Memory B cell (primary cell): ENCODE data around the gene BOC.

Experiments used
- ATAC-seq: fragments of 150-1000 bp; cut with Tn5 transposase; 2 replicates; pipeline ENCODE4 v1.10.0; 2021; ENCODE audit warnings: low read depth, mild to moderate bottlenecking, moderate library complexity
- DNase-seq, 2 donors: peaks; one replicate each; pipeline ENCODE4 v3.0.0; 2022; ENCODE audit warnings: low spot score in 2 of 2
- H3K27ac Mint-ChIP-seq: one replicate; pipeline ENCODE4 v1.8.0; 2022; ENCODE audit warnings: mild to moderate bottlenecking, moderate library complexity, mixed read lengths
- H3K27me3 Mint-ChIP-seq: one replicate; pipeline ENCODE4 v1.8.0; 2022; ENCODE audit warnings: mixed read lengths
- H3K36me3 Mint-ChIP-seq: one replicate; pipeline ENCODE4 v1.8.0; 2022; ENCODE audit warnings: mild to moderate bottlenecking, mixed read lengths
- H3K4me1 Mint-ChIP-seq: one replicate; pipeline ENCODE4 v1.8.0; 2022; ENCODE audit warnings: mixed read lengths
- H3K4me3 Mint-ChIP-seq: one replicate; pipeline ENCODE4 v1.8.0; 2022; ENCODE audit warnings: mild to moderate bottlenecking, moderate library complexity, mixed read lengths
- H3K9me3 Mint-ChIP-seq: one replicate; pipeline ENCODE4 v1.8.0; 2022; ENCODE audit warnings: mixed read lengths

BOC gene

DNA sequence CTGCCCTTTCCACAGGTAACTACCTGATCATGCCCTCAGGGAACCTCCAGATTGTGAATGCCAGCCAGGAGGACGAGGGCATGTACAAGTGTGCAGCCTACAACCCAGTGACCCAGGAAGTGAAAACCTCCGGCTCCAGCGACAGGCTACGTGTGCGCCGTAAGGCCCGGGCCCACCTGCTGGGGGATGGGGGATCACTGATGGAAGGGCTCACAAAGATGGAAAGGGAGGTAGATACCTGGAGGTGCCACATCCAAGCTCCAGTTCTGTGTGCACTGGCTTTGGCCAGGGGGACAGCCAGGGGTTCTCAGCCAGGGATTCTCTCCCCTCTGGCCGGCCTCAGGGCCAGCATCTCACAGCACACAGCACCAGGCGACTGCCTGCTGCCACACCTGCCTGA, 59.4 kb downstream of the BOC start:
- no peak overlapping the region for H3K4me3 Mint-ChIP-seq
- H3K36me3 Mint-ChIP-seq: no peaks in the 10 kb centered on the region
- no peaks in the 10 kb centered on the region for H3K27me3 Mint-ChIP-seq
- no peak for ATAC-seq
- H3K27ac Mint-ChIP-seq: no peak overlapping the region
- DNase-seq: no peak
- H3K9me3 Mint-ChIP-seq: no peaks in the 10 kb centered on the region
- peaks cover 2% of the 10 kb centered on the region for H3K4me1 Mint-ChIP-seq

DNA sequence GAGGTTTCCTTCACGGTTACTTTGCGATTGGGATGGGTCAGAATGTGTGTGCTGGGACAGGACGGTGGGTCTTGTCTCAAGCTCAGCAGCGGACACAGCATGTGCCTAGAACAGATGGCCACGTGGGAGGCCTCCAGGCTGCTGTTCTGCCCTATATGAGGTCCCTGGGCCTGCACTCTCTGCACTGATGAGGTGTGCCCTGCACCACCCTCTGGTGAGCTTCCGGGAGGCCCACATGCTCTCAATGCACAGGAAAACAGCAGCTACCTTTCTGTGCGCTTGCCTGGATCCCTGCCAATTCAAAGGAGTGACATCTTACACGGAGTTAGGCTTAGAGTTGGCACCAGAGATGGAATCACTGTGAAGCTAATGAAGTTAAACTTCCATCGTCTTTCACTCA, 59.8 kb downstream of the BOC start:
- no peak overlapping the region for H3K4me3 Mint-ChIP-seq
- peaks cover 6% of the 10 kb centered on the region for H3K4me1 Mint-ChIP-seq
- H3K36me3 Mint-ChIP-seq: no peaks in the 10 kb centered on the region
- no peaks in the 10 kb centered on the region for H3K9me3 Mint-ChIP-seq
- no peak overlapping the region for H3K27ac Mint-ChIP-seq
- DNase-seq (no peak), ATAC-seq (no peak)
- H3K27me3 Mint-ChIP-seq: no peaks in the 10 kb centered on the region

DNA sequence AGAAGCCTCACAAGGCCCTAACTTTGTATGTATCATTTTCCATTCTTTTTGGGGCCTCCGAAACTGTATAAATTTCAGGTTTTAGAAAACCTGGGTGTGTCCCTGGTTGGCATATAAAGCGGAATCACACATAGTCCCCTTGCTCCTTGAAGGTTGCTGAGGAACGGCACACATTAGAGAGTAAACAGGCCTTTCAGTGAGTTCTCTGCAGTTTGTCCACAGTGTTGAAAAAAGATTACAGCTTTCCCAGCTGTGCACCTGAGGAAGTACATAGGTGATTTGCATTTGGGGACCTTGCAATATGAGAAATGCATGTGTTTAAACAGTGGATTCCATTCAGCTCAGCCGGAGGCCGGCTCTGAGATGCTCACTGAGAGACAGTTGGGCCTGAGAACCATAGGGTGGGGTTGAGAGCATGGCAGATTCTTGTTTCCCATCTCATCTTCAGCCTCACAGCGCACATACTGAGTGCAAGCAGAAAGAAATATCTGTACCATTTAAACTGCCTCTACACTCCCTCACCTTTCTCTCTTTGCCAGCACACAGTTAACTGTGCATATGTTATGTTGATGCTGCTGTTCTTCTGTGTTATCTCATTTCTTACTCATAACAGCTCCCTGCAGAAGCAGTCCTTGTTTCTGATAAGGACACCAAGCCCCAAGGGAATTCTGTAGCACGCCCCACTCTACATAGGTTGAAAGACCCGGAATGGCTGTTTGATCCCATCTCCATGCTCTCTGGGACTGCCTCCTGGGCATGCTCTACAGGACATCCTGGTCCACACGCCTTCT, 60.4 kb downstream of the BOC start:
- ATAC-seq (no peak), DNase-seq (no peak)
- Mint-ChIP-seq H3K36me3 (no peaks in the 10 kb centered on the region), H3K4me3 (no peak overlapping the region), H3K27me3 (no peaks in the 10 kb centered on the region), H3K9me3 (no peaks in the 10 kb centered on the region), H3K27ac (no peak overlapping the region), H3K4me1 (peaks cover 7% of the 10 kb centered on the region)

GRCh38 chr3:113272385-113272779, 61.0 kb downstream of the BOC start:
- Mint-ChIP-seq H3K4me3 (no peak overlapping the region), H3K27ac (no peak overlapping the region), H3K27me3 (no peaks in the 10 kb centered on the region), H3K9me3 (no peaks in the 10 kb centered on the region), H3K4me1 (peaks cover 11% of the 10 kb centered on the region), H3K36me3 (no peaks in the 10 kb centered on the region)
- DNase-seq: no peak
- no peak for ATAC-seq

DNA sequence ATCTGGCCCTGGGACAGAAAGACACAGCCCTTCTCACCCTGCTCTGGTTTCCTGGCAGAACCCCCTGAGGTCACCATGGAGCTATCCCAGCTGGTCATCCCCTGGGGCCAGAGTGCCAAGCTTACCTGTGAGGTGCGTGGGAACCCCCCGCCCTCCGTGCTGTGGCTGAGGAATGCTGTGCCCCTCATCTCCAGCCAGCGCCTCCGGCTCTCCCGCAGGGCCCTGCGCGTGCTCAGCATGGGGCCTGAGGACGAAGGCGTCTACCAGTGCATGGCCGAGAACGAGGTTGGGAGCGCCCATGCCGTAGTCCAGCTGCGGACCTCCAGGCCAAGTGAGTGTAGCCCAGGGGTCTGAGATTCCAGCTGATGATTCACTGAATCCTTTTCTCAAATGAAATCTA, 61.7 kb downstream of the BOC start:
- H3K9me3 Mint-ChIP-seq: no peaks in the 10 kb centered on the region
- H3K4me3 Mint-ChIP-seq: no peak overlapping the region
- H3K27ac Mint-ChIP-seq: no peak overlapping the region
- H3K27me3 Mint-ChIP-seq: no peaks in the 10 kb centered on the region
- ATAC-seq: no peak
- peaks cover 17% of the 10 kb centered on the region for H3K4me1 Mint-ChIP-seq
- DNase-seq: no peak
- no peaks in the 10 kb centered on the region for H3K36me3 Mint-ChIP-seq

- H3K36me3 Mint-ChIP-seq: no peaks in the 10 kb centered on the region
- no peaks in the 10 kb centered on the region for H3K9me3 Mint-ChIP-seq
- no peaks in the 10 kb centered on the region for H3K27me3 Mint-ChIP-seq
- DNase-seq (no peak), ATAC-seq (no peak)
- no peak overlapping the region for H3K27ac Mint-ChIP-seq
- H3K4me3 Mint-ChIP-seq: no peak overlapping the region
- H3K4me1 Mint-ChIP-seq: peaks cover 22% of the 10 kb centered on the region
These were observed 62.4 kb downstream of the BOC start for GRCh38 chr3:113273604-113274378.

DNA sequence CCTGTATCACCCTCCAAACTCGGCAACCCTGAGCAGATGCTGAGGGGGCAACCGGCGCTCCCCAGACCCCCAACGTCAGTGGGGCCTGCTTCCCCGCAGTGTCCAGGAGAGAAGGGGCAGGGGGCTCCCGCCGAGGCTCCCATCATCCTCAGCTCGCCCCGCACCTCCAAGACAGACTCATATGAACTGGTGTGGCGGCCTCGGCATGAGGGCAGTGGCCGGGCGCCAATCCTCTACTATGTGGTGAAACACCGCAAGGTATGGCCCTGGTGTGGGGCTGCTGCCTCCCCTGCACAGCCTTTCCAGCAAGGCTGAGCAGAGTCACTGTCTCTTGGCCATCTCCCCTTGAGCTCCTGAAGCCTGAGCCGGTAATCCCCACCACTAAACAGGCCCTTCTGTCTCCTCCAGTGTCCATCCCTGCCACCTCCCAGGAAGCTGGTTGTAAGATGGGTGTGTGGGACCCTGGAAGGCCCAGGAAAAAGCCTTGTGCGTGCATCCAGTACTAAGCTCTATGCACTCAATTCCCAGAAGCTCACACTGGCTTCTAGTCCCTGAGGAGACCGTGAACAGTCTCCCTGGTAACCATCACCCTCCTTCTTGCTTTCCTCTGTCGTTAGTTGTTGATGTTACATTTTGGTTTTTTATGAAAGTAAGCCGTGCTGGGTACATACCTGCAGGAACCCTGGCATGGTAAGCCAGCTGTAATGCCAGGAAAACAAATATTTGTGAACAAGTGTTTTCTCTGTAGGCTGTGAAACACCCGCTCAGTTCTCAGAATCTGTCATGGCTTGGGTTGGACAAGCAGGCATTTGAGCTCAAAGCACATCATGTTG, 63.3 kb downstream of the BOC start:
- Mint-ChIP-seq H3K36me3 (no peaks in the 10 kb centered on the region), H3K9me3 (no peaks in the 10 kb centered on the region), H3K4me3 (no peak overlapping the region), H3K27me3 (no peaks in the 10 kb centered on the region), H3K4me1 (peaks cover 22% of the 10 kb centered on the region), H3K27ac (no peak overlapping the region)
- ATAC-seq: no peak
- no peak for DNase-seq

DNA sequence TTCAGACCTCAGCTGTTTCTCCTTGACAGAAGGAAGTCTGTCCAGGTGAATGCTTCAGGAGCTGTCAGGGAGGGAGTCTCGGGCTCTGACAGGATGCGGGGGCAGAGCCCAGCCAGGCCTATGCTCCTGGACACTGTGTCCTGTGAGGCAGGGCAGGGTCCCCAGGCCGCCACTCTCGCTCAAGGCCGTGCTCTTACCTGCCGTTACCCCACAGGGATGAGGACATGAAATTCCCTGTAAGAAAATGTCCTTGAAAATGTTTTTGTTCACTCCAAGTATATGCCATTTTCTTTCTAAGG, 63.9 kb downstream of the BOC start:
- DNase-seq (no peak), ATAC-seq (no peak)
- Mint-ChIP-seq H3K36me3 (no peaks in the 10 kb centered on the region), H3K4me3 (no peak overlapping the region), H3K4me1 (peaks cover 22% of the 10 kb centered on the region), H3K27ac (no peak overlapping the region), H3K9me3 (no peaks in the 10 kb centered on the region), H3K27me3 (no peaks in the 10 kb centered on the region)

DNA sequence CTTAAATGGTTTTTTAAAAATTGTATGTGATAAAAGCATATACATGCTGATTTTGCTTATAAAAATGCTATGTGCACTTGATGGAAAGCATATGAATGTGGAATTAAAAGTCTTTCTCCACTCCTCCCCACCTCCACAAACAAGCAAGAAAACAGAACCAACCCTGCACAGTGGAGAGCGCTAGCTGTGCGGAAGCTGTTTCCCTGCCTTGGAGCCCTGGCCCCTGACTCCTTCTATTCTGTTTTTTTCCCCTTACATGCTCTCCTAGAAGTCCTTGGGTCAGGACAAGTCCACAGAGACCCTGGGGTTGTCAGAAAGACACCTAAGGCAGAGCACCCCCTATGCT, 64.2 kb downstream of the BOC start:
- H3K4me3 Mint-ChIP-seq: no peak overlapping the region
- no peak for ATAC-seq
- peak overlapping the region; percentile 90 for H3K27ac Mint-ChIP-seq
- peaks cover 22% of the 10 kb centered on the region for H3K4me1 Mint-ChIP-seq
- no peak for DNase-seq
- no peaks in the 10 kb centered on the region for H3K36me3 Mint-ChIP-seq
- no peaks in the 10 kb centered on the region for H3K9me3 Mint-ChIP-seq
- no peaks in the 10 kb centered on the region for H3K27me3 Mint-ChIP-seq

DNA sequence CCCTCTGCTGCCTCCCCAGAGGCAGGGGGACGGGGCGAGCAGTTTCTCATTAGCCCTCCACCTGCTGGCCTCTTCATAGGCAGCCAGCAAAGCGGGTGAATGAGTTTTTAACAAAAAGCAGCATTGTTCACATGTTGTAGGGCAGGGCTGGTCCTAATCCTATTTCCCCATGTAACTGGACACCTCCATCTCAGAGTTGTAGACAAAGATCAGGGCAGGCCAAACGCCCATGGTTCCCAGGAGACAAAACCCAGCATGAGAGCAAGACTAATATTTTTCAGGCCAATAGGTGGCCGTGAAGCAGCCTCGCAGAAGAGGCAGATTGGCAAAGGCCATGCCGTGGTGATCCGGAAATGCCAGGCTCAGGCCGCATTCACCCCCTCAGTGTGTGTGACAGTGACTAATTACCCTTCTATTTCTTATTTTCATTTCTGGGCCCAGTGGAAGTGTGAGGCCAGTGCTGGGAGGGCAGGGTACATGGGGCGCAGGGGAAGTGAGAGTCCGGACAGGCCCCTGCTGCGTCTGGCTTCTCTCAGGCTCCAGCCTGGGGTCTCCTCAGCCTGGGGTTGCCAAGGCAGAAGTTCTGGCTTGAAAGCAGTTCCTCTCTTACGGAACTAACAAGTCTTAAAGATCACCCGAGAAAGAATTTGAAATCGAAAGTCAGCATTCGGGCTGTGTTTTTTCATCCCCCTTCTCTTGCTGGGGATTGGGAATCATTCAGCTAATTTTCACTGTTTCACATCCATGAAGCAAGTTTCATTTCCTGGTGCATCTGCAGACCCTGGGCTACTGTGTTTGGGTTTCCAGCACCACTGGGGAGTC, 64.8 kb downstream of the BOC start:
- no peaks in the 10 kb centered on the region for H3K9me3 Mint-ChIP-seq
- peak overlapping the region; percentile 82 for H3K4me3 Mint-ChIP-seq
- ATAC-seq: peak; percentile 58
- DNase-seq: peak; percentile 32 to 39
- no peaks in the 10 kb centered on the region for H3K36me3 Mint-ChIP-seq
- peaks cover 22% of the 10 kb centered on the region for H3K4me1 Mint-ChIP-seq
- H3K27me3 Mint-ChIP-seq: no peaks in the 10 kb centered on the region
- peak overlapping the region; percentile 90 for H3K27ac Mint-ChIP-seq

DNA sequence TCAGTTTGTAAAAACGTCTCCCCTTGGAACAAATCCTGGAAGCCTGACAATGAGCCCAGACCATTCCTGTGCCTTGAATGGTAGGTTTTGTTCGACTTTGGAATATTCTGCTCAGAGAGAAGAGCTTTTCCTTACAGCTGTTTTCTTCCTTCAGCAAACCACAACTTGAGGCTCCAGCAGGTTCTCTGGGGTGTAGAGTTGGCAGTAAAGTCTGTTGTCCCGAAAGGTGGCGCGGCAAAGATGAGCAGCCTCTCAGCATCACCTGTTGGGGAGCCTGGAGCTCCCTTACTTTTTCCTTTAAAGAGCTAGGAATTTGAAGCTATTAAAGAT, 65.4 kb downstream of the BOC start:
- no peaks in the 10 kb centered on the region for H3K27me3 Mint-ChIP-seq
- DNase-seq: no peak
- H3K36me3 Mint-ChIP-seq: no peaks in the 10 kb centered on the region
- H3K27ac Mint-ChIP-seq: peak overlapping the region; percentile 90
- H3K9me3 Mint-ChIP-seq: no peaks in the 10 kb centered on the region
- peaks cover 22% of the 10 kb centered on the region for H3K4me1 Mint-ChIP-seq
- no peak for ATAC-seq
- H3K4me3 Mint-ChIP-seq: peak overlapping the region; percentile 82

GRCh38 chr3:113277414-113277813, 66.1 kb downstream of the BOC start:
- DNase-seq: no peak
- H3K4me1 Mint-ChIP-seq: peaks cover 22% of the 10 kb centered on the region
- no peaks in the 10 kb centered on the region for H3K36me3 Mint-ChIP-seq
- H3K9me3 Mint-ChIP-seq: no peaks in the 10 kb centered on the region
- peak overlapping the region; percentile 90 for H3K27ac Mint-ChIP-seq
- ATAC-seq: peak; percentile 36
- no peaks in the 10 kb centered on the region for H3K27me3 Mint-ChIP-seq
- no peak overlapping the region for H3K4me3 Mint-ChIP-seq

GRCh38 chr3:113277941-113278598, 66.7 kb downstream of the BOC start:
- no peaks in the 10 kb centered on the region for H3K36me3 Mint-ChIP-seq
- DNase-seq (no peak), ATAC-seq (peak; percentile 49)
- peak overlapping the region; percentile 64 for H3K4me3 Mint-ChIP-seq
- H3K9me3 Mint-ChIP-seq: no peaks in the 10 kb centered on the region
- peaks cover 22% of the 10 kb centered on the region for H3K4me1 Mint-ChIP-seq
- H3K27ac Mint-ChIP-seq: peak overlapping the region; percentile 90
- H3K27me3 Mint-ChIP-seq: no peaks in the 10 kb centered on the region
